Esophagus muscularis mucosa (tissue), 4 donors: ENCODE data around the gene TESK1. TPM values are rescaled to one million over a fixed set of nuclear protein-coding genes. Genes with fewer than 3 reads are reported as not detected.
"Not testable (repeated sequence)": the region's sequence is repeated elsewhere in the genome, so short reads cannot be mapped to it uniquely, and the experiment has no call there.

ENCODE experiments used
- DNase-seq: peaks from one replicate; pipeline ENCODE4 v3.0.0-alpha.2; 2017; ENCODE audit errors: extremely low spot score
- H3K27ac ChIP-seq, 4 donors: fragments of 200-600 bp; sonication (generic); replicated peaks in 1 of 4; 1 replicate in 3 of 4; 2 replicates in 1 of 4; pipeline ENCODE4 v1.5.1; 2016 to 2019; ENCODE audit warnings: mild to moderate bottlenecking in 1 of 4
- H3K27me3 ChIP-seq, 4 donors: fragments of 200-600 bp; sonication (generic); one replicate each; pipeline versions ENCODE4 v1.5.1 to v1.6.0; 2016 to 2019
- H3K36me3 ChIP-seq, 4 donors: fragments of 200-600 bp; sonication (generic); one replicate each; pipeline ENCODE4 v1.5.1; 2016 to 2019
- H3K4me1 ChIP-seq, 4 donors: fragments of 200-600 bp; sonication (generic); one replicate each; pipeline ENCODE4 v1.5.1; 2016 to 2019
- H3K4me3 ChIP-seq, 4 donors: fragments of 200-600 bp; sonication (generic); 1 replicate in 2 of 4; 2 replicates in 2 of 4; pipeline ENCODE4 v1.5.1; 2016 to 2019; ENCODE audit warnings: mild to moderate bottlenecking in 4 of 4, moderate library complexity in 1 of 4
- H3K9me3 ChIP-seq, 4 donors: fragments of 200-600 bp; sonication (generic); 1 replicate in 3 of 4; 2 replicates in 1 of 4; pipeline ENCODE4 v1.5.1; 2016 to 2019
- EP300 ChIP-seq: sonication (generic); formaldehyde crosslinking; IDR thresholded peaks from one replicate; pipeline ENCODE4 v1.6.1; 2017; ENCODE audit warnings: antibody characterized with exemption
- POLR2A ChIP-seq: fragments of 450-650 bp; IDR thresholded peaks from one replicate; pipeline ENCODE4 v1.6.1; 2017; ENCODE audit warnings: antibody characterized with exemption, moderate library complexity, mild to moderate bottlenecking, low read depth
- POLR2AphosphoS5 ChIP-seq, 2 donors: sonication (generic); formaldehyde crosslinking; IDR thresholded peaks; one replicate each; pipeline ENCODE4 v1.6.1; 2017; ENCODE audit warnings: antibody characterized with exemption in 2 of 2
- WGBS: methylation state at CpG from one replicate; pipeline ENCODE4 v1.1.5; 2018; 5-methylcytosine and 5-hydroxymethylcytosine counted together
- intact Hi-C: fragments of 100-400 bp; cut with DNase I; formaldehyde crosslinking; loops from one replicate; pipeline ENCODE4 v1.15.1; 2023
- total RNA-seq, 4 donors: library from RNA; depleted of rRNA; stranded (reverse); fragments of >200 nt; gene quantifications; one replicate each; pipeline versions ENCODE4 v1.1.0 to v1.2.1, GENCODE V29; 2016
- TF ChIP-seq, protein P1 (sequence below), 3 experiments: fragments of 200-600 bp in 2 of 3; fragments of 450-650 bp in 1 of 3; sonication (generic) in 2 of 3; IDR thresholded peaks; one replicate each; pipeline ENCODE4 v1.5.1; 2017 to 2019; ENCODE audit warnings: antibody characterized with exemption in 3 of 3, mild to moderate bottlenecking in 2 of 3, moderate library complexity in 1 of 3

Gene TESK1
- total RNA-seq, 4 donors from 2014 or later = 48.2 to 80.6 (median 63.4) TPM

DNA sequence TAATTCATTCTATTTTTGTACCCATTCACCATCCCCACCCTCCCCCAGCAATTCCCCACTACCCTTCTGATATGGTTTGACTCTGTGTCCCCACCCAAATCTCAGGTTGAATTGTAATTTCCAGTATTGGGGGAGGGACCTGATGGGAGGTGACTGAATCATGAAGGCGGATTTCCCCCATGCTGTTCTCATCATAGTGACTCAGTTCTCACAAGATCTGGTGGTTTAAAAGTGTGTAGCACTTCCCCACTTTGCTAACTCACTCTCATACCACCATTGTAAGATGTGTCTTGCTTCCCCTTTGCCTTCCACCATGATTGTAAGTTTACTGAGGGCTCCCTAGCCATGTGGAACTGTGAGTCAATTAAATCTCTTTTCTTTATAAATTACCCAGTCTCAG is 25.9 kb upstream of the TESK1 start:
- no peak overlapping the region for H3K27ac ChIP-seq
- DNase-seq = no peak
- no peaks in the 10 kb centered on the region for H3K4me1 ChIP-seq
- no peaks in the 10 kb centered on the region for H3K27me3 ChIP-seq
- no peak overlapping the region for H3K4me3 ChIP-seq
- TF ChIP-seq POLR2A (no peak), POLR2AphosphoS5 (IDR thresholded peaks at IDR 0.05) (no peak), EP300 (no peak)
- TF ChIP-seq, protein P1, sequence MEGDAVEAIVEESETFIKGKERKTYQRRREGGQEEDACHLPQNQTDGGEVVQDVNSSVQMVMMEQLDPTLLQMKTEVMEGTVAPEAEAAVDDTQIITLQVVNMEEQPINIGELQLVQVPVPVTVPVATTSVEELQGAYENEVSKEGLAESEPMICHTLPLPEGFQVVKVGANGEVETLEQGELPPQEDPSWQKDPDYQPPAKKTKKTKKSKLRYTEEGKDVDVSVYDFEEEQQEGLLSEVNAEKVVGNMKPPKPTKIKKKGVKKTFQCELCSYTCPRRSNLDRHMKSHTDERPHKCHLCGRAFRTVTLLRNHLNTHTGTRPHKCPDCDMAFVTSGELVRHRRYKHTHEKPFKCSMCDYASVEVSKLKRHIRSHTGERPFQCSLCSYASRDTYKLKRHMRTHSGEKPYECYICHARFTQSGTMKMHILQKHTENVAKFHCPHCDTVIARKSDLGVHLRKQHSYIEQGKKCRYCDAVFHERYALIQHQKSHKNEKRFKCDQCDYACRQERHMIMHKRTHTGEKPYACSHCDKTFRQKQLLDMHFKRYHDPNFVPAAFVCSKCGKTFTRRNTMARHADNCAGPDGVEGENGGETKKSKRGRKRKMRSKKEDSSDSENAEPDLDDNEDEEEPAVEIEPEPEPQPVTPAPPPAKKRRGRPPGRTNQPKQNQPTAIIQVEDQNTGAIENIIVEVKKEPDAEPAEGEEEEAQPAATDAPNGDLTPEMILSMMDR (IDR thresholded peaks at IDR 0.05) = no peak
- WGBS = 100% methylated on average over 1 of the region's 1 CpG
- peaks cover 0 to 16% (median 7%) of the 10 kb centered on the region in 4 donors for H3K9me3 ChIP-seq
- H3K36me3 ChIP-seq = no peaks in the 10 kb centered on the region
- intact Hi-C loops = no loop called here

GRCh38 chr9:35579659-35580227 is 25.3 kb upstream of the TESK1 start:
- H3K4me3 ChIP-seq, H3K27me3 ChIP-seq, H3K36me3 ChIP-seq, H3K4me1 ChIP-seq, DNase-seq, intact Hi-C loops, H3K27ac ChIP-seq: not testable (repeated sequence)
- peaks cover 0 to 16% (median 7%) of the 10 kb centered on the region in 4 donors for H3K9me3 ChIP-seq
- 87% methylated on average over 1 of the region's 1 CpG for WGBS

GRCh38 chr9:35583521-35583920 is 21.5 kb upstream of the TESK1 start:
- DNase-seq, H3K4me1 ChIP-seq, H3K27ac ChIP-seq, H3K36me3 ChIP-seq, H3K4me3 ChIP-seq, H3K27me3 ChIP-seq, intact Hi-C loops: not testable (repeated sequence)
- peaks cover 0 to 16% (median 7%) of the 10 kb centered on the region in 4 donors for H3K9me3 ChIP-seq
- WGBS = 86% methylated on average over 3 of the region's 6 CpGs

- DNase-seq, intact Hi-C loops, H3K4me3 ChIP-seq, H3K27me3 ChIP-seq, H3K4me1 ChIP-seq, H3K27ac ChIP-seq, H3K36me3 ChIP-seq: not testable (repeated sequence)
- peaks cover 0 to 10% (median 7%) of the 10 kb centered on the region in 4 donors for H3K9me3 ChIP-seq
- 80% methylated on average over 3 of the region's 3 CpGs for WGBS
Observed at GRCh38 chr9:35584681-35585080, 20.4 kb upstream of the TESK1 start.

DNA sequence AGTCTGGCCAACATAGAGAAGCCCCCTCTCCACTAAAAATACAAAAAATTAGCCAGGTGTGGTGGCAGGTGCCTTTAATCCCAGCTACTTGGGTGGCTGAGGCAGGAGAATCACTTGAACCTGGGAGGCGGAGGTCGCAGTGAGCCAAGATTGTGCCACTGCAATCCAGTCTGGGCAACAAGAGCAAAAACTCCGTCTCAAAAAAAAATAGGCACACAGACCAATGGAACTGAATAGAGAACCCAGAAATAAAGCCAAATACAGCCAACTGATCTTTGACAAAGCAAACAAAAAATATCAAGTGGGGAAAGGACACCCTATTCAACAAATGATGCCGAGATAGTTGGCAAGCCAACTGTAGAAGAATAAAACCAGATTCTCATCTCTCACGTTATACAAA is 16.6 kb upstream of the TESK1 start:
- H3K4me3 ChIP-seq, H3K27me3 ChIP-seq, H3K27ac ChIP-seq, H3K4me1 ChIP-seq, H3K36me3 ChIP-seq, intact Hi-C loops, DNase-seq: not testable (repeated sequence)
- H3K9me3 ChIP-seq = peaks cover 0 to 15% (median 8%) of the 10 kb centered on the region in 4 donors
- 83% methylated on average over 5 of the region's 5 CpGs for whole genome bisulfite sequencing

DNA sequence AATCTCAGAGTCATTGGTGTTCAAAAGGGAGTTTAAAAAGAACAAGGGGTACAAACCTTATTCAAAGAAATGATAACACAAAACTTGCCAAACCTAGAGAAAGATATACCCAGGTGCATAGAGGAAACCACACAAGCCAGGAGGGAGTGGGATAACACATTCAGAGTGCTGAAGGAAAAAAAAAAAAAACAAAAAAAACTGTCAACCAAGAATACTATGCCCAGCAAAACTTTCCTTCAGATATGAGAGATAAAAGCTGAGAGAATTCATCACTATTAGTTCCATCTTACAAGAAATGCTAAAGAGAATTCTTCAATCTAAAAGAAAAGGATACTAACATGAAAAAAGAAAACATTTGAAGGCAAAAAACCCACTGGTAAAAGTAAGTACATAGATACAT is 11.5 kb upstream of the TESK1 start:
- Histone ChIP-seq H3K4me1 (no peaks in the 10 kb centered on the region), H3K9me3 (peaks cover 0 to 20% (median 16%) of the 10 kb centered on the region in 4 donors), H3K27ac (no peak overlapping the region), H3K36me3 (no peaks in the 10 kb centered on the region), H3K27me3 (no peaks in the 10 kb centered on the region), H3K4me3 (no peak overlapping the region)
- intact Hi-C loops = no loop called here
- no peak for DNase-seq
- TF ChIP-seq, protein P1 (IDR thresholded peaks at IDR 0.05) = no peak

DNA sequence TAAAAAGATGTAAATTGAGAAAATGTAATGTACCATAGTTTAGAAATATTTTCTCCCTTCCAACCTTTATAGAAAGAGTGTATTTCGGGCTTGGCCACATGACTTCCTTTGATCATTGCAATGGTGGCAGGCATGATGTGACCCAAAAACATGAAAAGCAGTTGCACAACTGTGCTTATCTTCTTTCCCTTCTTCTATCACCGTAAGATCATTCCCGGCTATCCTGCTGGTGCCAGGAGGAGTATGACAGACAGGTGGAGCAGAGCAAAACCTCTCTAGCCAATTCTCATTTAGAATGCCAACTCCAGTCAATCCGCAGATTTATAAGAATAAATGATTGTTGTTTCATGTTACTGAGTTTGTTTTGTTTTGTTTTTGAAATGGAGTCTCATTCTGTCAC is 10.6 kb upstream of the TESK1 start:
- TF ChIP-seq EP300 (no peak), POLR2A (no peak)
- TF ChIP-seq, protein P1 (IDR thresholded peaks at IDR 0.05) = no peak
- intact Hi-C loops = no loop called here
- Histone ChIP-seq H3K36me3 (no peaks in the 10 kb centered on the region), H3K4me3 (no peak overlapping the region), H3K9me3 (peaks cover 0 to 20% (median 16%) of the 10 kb centered on the region in 4 donors), H3K4me1 (no peaks in the 10 kb centered on the region), H3K27me3 (no peaks in the 10 kb centered on the region), H3K27ac (no peak overlapping the region)
- WGBS = 96% methylated on average over 4 of the region's 4 CpGs
- DNase-seq = no peak

GRCh38 chr9:35596907-35597306 is 8.2 kb upstream of the TESK1 start:
- H3K4me1 ChIP-seq, intact Hi-C loops, H3K4me3 ChIP-seq, H3K36me3 ChIP-seq, H3K27ac ChIP-seq, H3K27me3 ChIP-seq, DNase-seq: not testable (repeated sequence)
- peaks cover 0 to 20% (median 16%) of the 10 kb centered on the region in 4 donors for H3K9me3 ChIP-seq
- 90% methylated on average over 2 of the region's 2 CpGs for WGBS
